Stimulated activated CD4-positive, alpha-beta T cell treated with anti-CD3 and anti-CD28 coated beads, Interleukin-1b, Interleukin-23, amount 100 ng/mL, for 24 hours (primary cell): Measurements from ENCODE around the gene ALDH7A1.
"Not testable (repeated sequence)": the region's sequence is repeated elsewhere in the genome, so short reads cannot be mapped to it uniquely, and the experiment has no call there.

Experiments used
- DNase-seq, 4 experiments: peaks; one replicate each; pipeline ENCODE4 v3.0.0-alpha.2; 2020; ENCODE audit warnings: low read depth in 4 of 4, low spot score in 1 of 4

Gene ALDH7A1

GRCh38 chr5:126535856-126536545, 59.0 kb downstream of the ALDH7A1 start:
- no peak for DNase-seq

DNA sequence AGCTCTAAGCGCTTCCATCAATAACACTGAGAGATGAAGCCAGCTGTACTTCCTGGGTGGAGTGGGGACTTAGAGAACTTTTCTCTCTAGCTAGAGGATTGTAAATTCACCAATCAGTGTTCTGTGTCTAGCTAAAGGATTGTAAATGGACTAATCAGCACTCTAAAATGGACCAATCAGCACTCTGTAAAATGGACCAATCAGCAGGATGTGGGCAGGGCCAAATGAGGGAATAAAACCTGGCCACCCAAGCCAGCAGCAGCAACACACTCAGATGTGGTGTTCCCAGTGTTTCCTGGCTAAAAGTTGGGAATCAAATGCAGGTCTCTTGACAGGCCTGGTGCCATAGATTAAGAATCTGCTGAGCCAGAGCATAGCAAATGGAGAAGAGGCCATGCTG, 60.5 kb downstream of the ALDH7A1 start:
- no peak for DNase-seq

DNA sequence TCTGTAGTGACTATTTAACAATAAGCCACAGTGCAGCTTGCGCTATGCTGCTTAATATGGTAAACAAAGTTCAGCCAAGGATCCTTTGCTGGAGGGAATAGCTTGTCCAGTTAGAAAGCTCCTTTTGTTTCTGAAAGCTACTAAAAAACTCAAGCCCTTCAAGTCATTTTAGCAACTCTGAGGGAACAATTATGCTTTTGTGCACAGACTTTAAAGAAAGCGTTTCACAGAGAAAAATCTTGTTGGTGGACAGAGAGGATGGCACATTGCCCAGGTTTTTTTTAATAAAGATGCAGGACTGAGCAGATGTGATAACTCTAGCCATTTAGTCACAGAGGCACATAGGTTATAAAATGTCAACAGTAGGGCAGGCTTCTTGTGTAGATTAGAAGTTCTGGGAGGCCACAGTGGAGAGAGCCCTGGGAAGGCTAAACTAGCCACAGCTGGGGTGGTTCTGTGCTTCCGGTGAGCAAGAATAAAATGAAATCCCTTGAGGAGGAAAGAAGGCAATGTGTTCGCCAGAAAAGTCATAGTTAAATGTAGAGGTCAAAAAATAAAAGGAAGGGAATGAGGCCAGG, 63.4 kb downstream of the ALDH7A1 start:
- DNase-seq = no peak

DNA sequence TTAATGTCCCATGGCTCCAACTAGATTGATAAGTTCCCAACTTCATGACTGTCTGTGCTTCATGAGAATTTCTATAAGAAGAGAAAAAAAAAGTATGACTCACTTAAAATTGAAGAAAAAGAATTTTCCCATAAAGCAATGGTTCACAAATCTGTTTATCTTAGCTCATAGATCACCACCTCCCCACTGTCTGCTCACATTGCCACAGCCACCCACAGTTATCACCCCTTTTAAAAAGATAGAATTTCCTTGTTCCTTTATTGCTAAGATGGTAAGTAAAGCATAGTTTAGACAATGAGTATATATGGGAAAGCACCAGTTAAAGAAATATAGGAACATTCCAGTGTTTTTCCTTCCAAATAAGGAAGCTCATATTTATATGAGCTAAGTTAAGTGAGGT, 67.1 kb downstream of the ALDH7A1 start:
- no peak for DNase-seq

GRCh38 chr5:126527158-126527557, 67.9 kb downstream of the ALDH7A1 start:
- no peak for DNase-seq

GRCh38 chr5:126526493-126526892, 68.5 kb downstream of the ALDH7A1 start:
- no peak for DNase-seq

- DNase-seq = no peak
Measured at GRCh38 chr5:126525630-126526245, 69.3 kb downstream of the ALDH7A1 start.

DNA sequence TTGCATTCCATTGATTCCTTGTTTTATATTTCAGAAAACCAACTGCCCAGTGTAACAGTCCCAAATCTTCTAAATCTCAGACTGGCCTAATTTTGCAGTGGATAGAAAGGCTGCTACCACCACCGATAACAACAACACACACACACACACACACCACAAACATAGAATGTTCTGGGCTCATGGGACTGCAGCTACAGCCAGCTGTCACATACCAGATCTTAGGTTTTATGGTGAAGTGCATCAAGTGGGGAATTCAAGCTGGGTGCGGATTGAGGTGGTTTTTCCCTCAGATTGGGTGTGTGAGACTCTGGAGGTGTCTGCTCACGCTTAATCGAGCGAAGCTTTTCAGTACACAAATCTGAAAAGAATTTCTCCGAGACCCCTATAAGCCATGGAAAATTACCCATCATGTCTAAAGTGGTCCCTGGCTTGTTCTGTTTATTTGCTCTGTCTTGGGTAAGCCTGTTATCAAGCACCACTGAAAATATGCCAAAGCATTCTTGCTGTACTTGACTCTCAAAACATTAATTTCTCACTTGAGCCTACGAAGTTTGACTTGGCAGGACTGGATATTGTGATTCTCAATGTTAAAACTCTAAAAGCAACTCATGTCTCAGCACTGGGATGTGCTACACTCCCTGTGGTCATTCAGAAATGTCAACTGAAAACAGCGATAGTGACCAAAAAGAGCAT, 71.1 kb downstream of the ALDH7A1 start:
- DNase-seq = no peak

- no peak for DNase-seq
Measured at GRCh38 chr5:126521130-126521529, 73.9 kb downstream of the ALDH7A1 start.

DNA sequence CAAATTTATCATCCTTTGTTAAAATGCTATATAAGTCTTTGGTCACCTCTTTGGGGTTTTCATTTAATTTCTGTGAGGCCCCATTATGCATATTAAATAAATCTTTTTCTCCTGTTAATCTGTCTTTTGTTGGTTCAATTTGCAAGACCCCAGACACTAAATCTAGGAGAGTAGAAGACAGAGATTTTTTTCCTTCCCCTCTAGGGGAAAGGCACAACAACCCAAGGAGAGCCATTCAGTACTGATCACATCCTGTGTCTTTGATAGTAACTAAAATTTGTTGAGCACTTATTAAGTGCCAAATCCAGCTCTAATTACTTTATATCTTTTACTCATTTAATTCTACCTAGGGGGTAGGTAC, 74.4 kb downstream of the ALDH7A1 start:
- DNase-seq = no peak

- no peak for DNase-seq
Measured at GRCh38 chr5:126519637-126520592, 75.1 kb downstream of the ALDH7A1 start.

DNA sequence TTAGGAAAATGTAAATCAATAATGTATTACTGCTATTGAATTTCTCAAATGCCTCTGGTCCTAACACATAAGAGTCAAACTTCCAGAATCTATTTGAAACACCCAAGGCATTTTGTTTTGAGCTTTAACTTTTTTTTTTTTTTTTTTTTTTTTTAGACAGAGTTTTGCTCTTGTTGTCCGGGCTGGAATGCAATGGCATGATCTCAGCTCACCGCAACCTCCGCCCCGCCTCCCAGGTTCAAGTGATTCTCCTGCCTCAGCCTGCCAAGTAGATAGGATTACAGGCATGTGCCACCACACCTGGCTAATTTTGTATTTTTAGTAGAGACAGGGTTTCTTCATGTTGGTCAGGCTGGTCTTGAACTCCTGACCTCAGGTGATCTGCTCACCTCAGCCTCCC, 75.8 kb downstream of the ALDH7A1 start:
- not testable (repeated sequence) for DNase-seq

DNA sequence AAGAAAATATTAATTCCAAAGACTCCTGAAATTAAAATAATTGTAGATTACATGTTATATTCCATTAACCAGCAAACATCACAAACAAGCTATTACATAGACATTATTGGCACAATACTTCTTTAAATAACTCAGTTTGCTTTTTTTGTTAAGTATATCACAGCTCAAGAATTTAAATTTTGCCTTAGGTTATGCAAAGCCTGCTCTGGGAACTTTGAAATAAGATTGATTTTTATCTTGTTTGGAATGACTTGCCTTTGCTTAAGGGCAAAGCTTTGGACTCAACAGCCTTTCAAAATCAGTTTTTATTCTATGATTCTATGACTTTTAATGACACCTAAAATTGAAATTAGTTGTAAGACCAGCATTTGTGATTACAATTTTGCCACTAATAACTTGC, 78.2 kb downstream of the ALDH7A1 start:
- no peak for DNase-seq

DNA sequence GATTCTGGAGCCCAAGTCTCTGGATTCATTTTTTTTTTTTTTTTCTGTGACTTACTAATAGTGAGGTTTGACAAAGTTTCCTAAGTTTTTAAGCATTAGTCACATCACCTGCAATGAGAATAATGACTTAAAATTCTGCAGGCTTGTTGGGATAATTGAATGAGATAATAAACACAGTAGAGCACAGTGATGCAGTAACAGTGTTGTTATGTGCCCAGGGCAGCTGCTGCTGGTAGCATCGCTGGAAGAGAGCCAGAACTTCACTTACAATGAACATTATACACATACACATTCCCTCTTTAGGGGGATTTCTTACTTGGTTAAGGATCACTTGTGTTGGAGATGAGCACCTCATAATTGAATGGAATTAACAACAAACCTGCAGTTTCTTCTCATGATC, 78.9 kb downstream of the ALDH7A1 start:
- DNase-seq = no peak

GRCh38 chr5:126515337-126515736, 79.7 kb downstream of the ALDH7A1 start:
- DNase-seq = no peak

DNA sequence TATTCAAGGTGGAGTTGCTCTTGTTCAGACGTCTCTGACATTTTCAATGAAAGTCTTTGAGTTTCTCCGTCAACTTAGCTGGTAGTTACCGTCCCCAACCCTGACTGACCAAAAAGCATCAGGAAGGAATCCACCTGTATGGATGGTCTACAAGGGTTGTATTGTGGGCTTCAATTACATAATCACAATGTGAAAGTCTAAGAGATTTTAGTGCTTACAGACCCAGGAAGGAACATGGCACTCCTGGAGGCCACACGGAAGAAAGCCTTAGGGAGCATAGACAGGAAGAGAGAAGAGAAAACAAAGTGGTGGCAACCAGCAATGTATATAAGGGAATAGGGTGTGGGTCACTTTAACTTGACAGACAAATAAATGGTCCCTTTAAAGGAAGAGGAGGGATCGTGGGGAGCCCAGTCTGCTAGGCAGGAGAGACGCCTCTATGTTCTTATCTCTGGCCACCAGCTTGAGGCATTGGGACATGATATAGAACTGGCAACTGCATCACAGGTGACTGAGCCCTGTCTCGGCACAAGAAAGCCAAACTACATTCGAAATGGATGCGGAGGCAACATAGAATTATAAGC, 80.4 kb downstream of the ALDH7A1 start:
- no peak for DNase-seq

DNA sequence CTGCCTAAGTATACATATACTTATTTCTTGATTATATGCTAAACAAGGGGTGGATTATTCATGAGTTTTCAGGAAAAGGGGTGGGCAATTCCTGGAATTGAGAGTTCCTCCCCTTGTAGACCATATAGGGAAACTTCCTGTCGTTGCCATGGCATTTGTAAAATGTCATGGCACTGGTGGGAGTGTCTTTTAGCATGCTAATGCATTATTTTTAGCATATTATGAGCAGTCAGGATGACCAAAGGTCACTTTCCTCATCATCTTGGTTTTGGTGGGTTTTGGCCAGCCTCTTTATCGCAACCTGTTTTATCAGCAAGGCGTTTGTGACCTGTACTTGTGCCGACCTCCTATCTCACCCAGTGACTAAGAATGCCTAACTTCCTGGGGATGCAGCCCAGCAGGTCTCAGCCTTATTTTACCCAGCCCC, 80.9 kb downstream of the ALDH7A1 start:
- DNase-seq = no peak

- DNase-seq = no peak
Measured at GRCh38 chr5:126513703-126514102, 81.3 kb downstream of the ALDH7A1 start.

GRCh38 chr5:126513302-126513701, 81.7 kb downstream of the ALDH7A1 start:
- DNase-seq = no peak

GRCh38 chr5:126512451-126512850, 82.6 kb downstream of the ALDH7A1 start:
- no peak for DNase-seq

- no peak for DNase-seq
Measured at GRCh38 chr5:126511961-126512360, 83.1 kb downstream of the ALDH7A1 start.
